ENCODE data around the gene ADRA2B.
"Not testable (repeated sequence)": the region's sequence is repeated elsewhere in the genome, so short reads cannot be mapped to it uniquely, and the experiment has no call there.

Gene ADRA2B

GRCh38 chr2:96085541-96086355 is 30.6 kb downstream of the ADRA2B start:
- no peak for DNase-seq

- DNase-seq = not testable (repeated sequence)
Observed at GRCh38 chr2:96084858-96085518, 31.4 kb downstream of the ADRA2B start.

- DNase-seq = no peak
Observed at GRCh38 chr2:96083989-96084857, 32.1 kb downstream of the ADRA2B start.

- DNase-seq = no peak
Observed at GRCh38 chr2:96083064-96083939, 33.1 kb downstream of the ADRA2B start.

- no peak for DNase-seq
Observed at GRCh38 chr2:96082211-96083063, 33.9 kb downstream of the ADRA2B start.

- no peak for DNase-seq
Observed at GRCh38 chr2:96081042-96081441, 35.3 kb downstream of the ADRA2B start.

GRCh38 chr2:96075199-96075771 is 41.1 kb downstream of the ADRA2B start:
- DNase-seq = no peak

- DNase-seq = no peak
Observed at GRCh38 chr2:96074156-96074555, 42.2 kb downstream of the ADRA2B start.

GRCh38 chr2:96073170-96073775 is 43.1 kb downstream of the ADRA2B start:
- no peak for DNase-seq

- no peak for DNase-seq
Observed at GRCh38 chr2:96072746-96073145, 43.6 kb downstream of the ADRA2B start.

- not testable (repeated sequence) for DNase-seq
Observed at GRCh38 chr2:96071977-96072491, 44.3 kb downstream of the ADRA2B start.

GRCh38 chr2:96071087-96071976 is 45.0 kb downstream of the ADRA2B start:
- not testable (repeated sequence) for DNase-seq

GRCh38 chr2:96070351-96070750 is 46.0 kb downstream of the ADRA2B start:
- not testable (repeated sequence) for DNase-seq

- not testable (repeated sequence) for DNase-seq
Observed at GRCh38 chr2:96069878-96070277, 46.5 kb downstream of the ADRA2B start.

- not testable (repeated sequence) for DNase-seq
Observed at GRCh38 chr2:96067902-96068581, 48.3 kb downstream of the ADRA2B start.

- DNase-seq = not testable (repeated sequence)
Observed at GRCh38 chr2:96067098-96067660, 49.2 kb downstream of the ADRA2B start.

GRCh38 chr2:96066511-96066910 is 49.9 kb downstream of the ADRA2B start:
- DNase-seq = not testable (repeated sequence)

GRCh38 chr2:96065954-96066353 is 50.4 kb downstream of the ADRA2B start:
- not testable (repeated sequence) for DNase-seq

Measured in fibroblast of skin of right biceps (primary cell).